ENCODE results near the gene MXD3. TPM values are rescaled to one million over a fixed set of nuclear protein-coding genes. Genes with fewer than 3 reads are reported as not detected.

MXD3 gene
- total RNA-seq, 1 donor from 2014 or later, result 31.1 TPM

GRCh38 chr5:177327539-177328522 lies 16.1 kb upstream of the MXD3 start:
- H3K79me2 ChIP-seq (ENCODE audit: low read depth), result no peaks in the 10 kb centered on the region
- H3K9me3 ChIP-seq (ENCODE audit: low read depth), result no peaks in the 10 kb centered on the region
- no peak for TF ChIP-seq EZH2phosphoT487 (IDR thresholded peaks at IDR 0.05)
- TF ChIP-seq EZH2 (IDR thresholded peaks at IDR 0.05), result no peak
- no peak for TF ChIP-seq CTCF (IDR thresholded peaks at IDR 0.05)
- no peak overlapping the region for H3K4me3 Mint-ChIP-seq
- no peak overlapping the region for H3K4me2 ChIP-seq
- H3K27me3 Mint-ChIP-seq (ENCODE audit: insufficient read depth, low read depth), result peaks cover 5% of the 10 kb centered on the region
- no peaks in the 10 kb centered on the region for H3K4me1 ChIP-seq
- H3K27ac Mint-ChIP-seq, result peak overlapping the region; percentile 12
- H3K4me1 Mint-ChIP-seq, result peaks cover 7% of the 10 kb centered on the region
- H3K9ac ChIP-seq, result no peak overlapping the region
- peaks cover 9% of the 10 kb centered on the region for H3K36me3 Mint-ChIP-seq
- H3K4me3 ChIP-seq, result no peak overlapping the region
- H3K27ac ChIP-seq, result no peak overlapping the region
- H3F3A ChIP-seq (ENCODE audit: low read depth), result no peaks in the 10 kb centered on the region
- H3K36me3 ChIP-seq, result no peaks in the 10 kb centered on the region
- H3K27me3 ChIP-seq, result no peaks in the 10 kb centered on the region
- no peaks in the 10 kb centered on the region for H3K9me3 Mint-ChIP-seq
- DNase-seq (ENCODE audit: low spot score), result no peak
- H4K20me1 ChIP-seq (ENCODE audit: low read depth), result peaks cover 3% of the 10 kb centered on the region
- no peak overlapping the region for H2AFZ ChIP-seq (replicated peaks)

- Histone ChIP-seq H3K9ac (no peak overlapping the region), H3K4me1 (no peaks in the 10 kb centered on the region), H3K79me2 (ENCODE audit: low read depth) (no peaks in the 10 kb centered on the region), H3K4me2 (no peak overlapping the region), H3K9me3 (ENCODE audit: low read depth) (no peaks in the 10 kb centered on the region), H3K27ac (no peak overlapping the region), H3K27me3 (no peaks in the 10 kb centered on the region), H2AFZ (replicated peaks) (no peak overlapping the region), H4K20me1 (ENCODE audit: low read depth) (peaks cover 3% of the 10 kb centered on the region), H3K36me3 (no peaks in the 10 kb centered on the region), H3F3A (ENCODE audit: low read depth) (no peaks in the 10 kb centered on the region), H3K4me3 (no peak overlapping the region)
- Mint-ChIP-seq H3K27ac (peak overlapping the region; percentile 23), H3K36me3 (peaks cover 12% of the 10 kb centered on the region), H3K27me3 (ENCODE audit: insufficient read depth, low read depth) (peaks cover 5% of the 10 kb centered on the region), H3K4me3 (no peak overlapping the region), H3K4me1 (peaks cover 7% of the 10 kb centered on the region), H3K9me3 (peaks cover 3% of the 10 kb centered on the region)
- no peak for DNase-seq (ENCODE audit: low spot score)
- TF ChIP-seq EZH2 (IDR thresholded peaks at IDR 0.05), result no peak
Measured at GRCh38 chr5:177325868-177326381, 14.2 kb upstream of the MXD3 start.

- Mint-ChIP-seq H3K27ac (no peak overlapping the region), H3K4me1 (peaks cover 7% of the 10 kb centered on the region), H3K9me3 (peaks cover 7% of the 10 kb centered on the region), H3K36me3 (peaks cover 7% of the 10 kb centered on the region), H3K27me3 (ENCODE audit: insufficient read depth, low read depth) (peaks cover 5% of the 10 kb centered on the region), H3K4me3 (no peak overlapping the region)
- TF ChIP-seq EZH2 (IDR thresholded peaks at IDR 0.05), result no peak
- TF ChIP-seq CTCF (IDR thresholded peaks at IDR 0.05), result no peak
- TF ChIP-seq EZH2phosphoT487 (IDR thresholded peaks at IDR 0.05), result no peak
- H3K4me3 ChIP-seq, result no peak overlapping the region
- no peaks in the 10 kb centered on the region for H4K20me1 ChIP-seq (ENCODE audit: low read depth)
- no peak overlapping the region for H2AFZ ChIP-seq (replicated peaks)
- DNase-seq (ENCODE audit: low spot score), result no peak
- no peaks in the 10 kb centered on the region for H3K9me3 ChIP-seq (ENCODE audit: low read depth)
- no peaks in the 10 kb centered on the region for H3K27me3 ChIP-seq
- no peak overlapping the region for H3K4me2 ChIP-seq
- H3K27ac ChIP-seq, result no peak overlapping the region
- H3F3A ChIP-seq (ENCODE audit: low read depth), result no peaks in the 10 kb centered on the region
- H3K4me1 ChIP-seq, result no peaks in the 10 kb centered on the region
- no peaks in the 10 kb centered on the region for H3K36me3 ChIP-seq
- no peaks in the 10 kb centered on the region for H3K79me2 ChIP-seq (ENCODE audit: low read depth)
- no peak overlapping the region for H3K9ac ChIP-seq
Measured at GRCh38 chr5:177320879-177321278, 9.2 kb upstream of the MXD3 start.

All from neural progenitor cell (in vitro differentiated cells).